ENCODE data around the gene SRSF2. TPM values are rescaled to one million over a fixed set of nuclear protein-coding genes. Genes with fewer than 3 reads are reported as not detected.

The SRSF2 gene
- total and polyA plus RNA-seq, 9 of the 15 experiments (the other 6 are each of a cell fraction or from before 2014, with no cell fraction given) = 161 to 583 (median 393) TPM

DNA sequence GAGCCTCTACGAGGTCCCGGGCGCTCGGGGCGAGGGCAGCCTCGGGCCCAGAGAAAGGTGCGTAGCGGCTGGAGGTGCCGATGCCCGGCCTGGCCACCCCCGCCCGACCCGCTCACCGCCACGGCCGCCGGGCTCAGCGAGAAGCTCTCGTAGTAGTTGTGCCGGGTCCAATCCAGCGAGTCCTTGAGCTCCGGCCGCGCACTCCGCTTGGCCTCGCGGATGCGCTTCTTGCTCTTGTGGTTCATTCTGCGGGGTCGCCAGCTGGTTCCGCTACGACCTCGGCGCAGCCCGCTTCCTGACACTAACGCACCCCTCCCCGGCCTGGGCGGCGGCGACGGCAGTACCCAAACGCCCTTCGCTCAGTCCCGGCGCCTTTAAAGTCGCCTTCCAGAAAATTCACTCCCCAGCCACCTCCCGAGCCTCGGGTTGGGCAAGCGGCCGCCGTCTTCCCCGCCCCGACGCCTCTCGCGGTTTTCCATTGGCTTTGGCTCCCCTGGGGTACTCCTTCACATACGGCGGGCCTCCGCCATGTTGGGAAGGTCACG lies 10.8 kb downstream of the SRSF2 start, which contains the start of gene JMJD6 (continued):
- TF ChIP-seq MBD2 (IDR thresholded peaks at IDR 0.05; ENCODE audit: borderline replicate concordance, low read depth) (peak; percentile 96), HMG20A (CRISPR knock-in tag; conservative IDR thresholded peaks at IDR 0.05) (no peak), FOXJ3 (CRISPR knock-in tag; IDR thresholded peaks at IDR 0.05) (no peak), SRSF1 (IDR thresholded peaks at IDR 0.05; ENCODE audit: low read depth, low read length) (no peak), ZNF408 (CRISPR knock-in tag; IDR thresholded peaks at IDR 0.05; ENCODE audit: low read depth) (no peak), ZNF584 (CRISPR knock-in tag; IDR thresholded peaks at IDR 0.05; ENCODE audit: low read depth) (no peak), YBX1 (IDR thresholded peaks at IDR 0.05) (no peak), CBX2 (IDR thresholded peaks at IDR 0.05; ENCODE audit: insufficient read depth, low read length, poor library complexity, severe bottlenecking) (no peak), EHMT2 (IDR thresholded peaks at IDR 0.05) (no peak), ZFP1 (CRISPR knock-in tag; IDR thresholded peaks at IDR 0.05) (no peak), ZNF780A (CRISPR knock-in tag; IDR thresholded peaks at IDR 0.05) (no peak), JUN (IDR thresholded peaks at IDR 0.05; ENCODE audit: borderline replicate concordance, low read depth, low read length) (no peak), JUN (CRISPR knock-in tag; IDR thresholded peaks at IDR 0.05; ENCODE audit: borderline replicate concordance) (no peak; the same call in 1 of the 2 replicates), ZNF239 (CRISPR knock-in tag; IDR thresholded peaks at IDR 0.05) (no peak), ZNF551 (CRISPR knock-in tag; IDR thresholded peaks at IDR 0.05) (no peak), CBFA2T2 (conservative IDR thresholded peaks at IDR 0.05) (no peak), WHSC1 (IDR thresholded peaks at IDR 0.05; ENCODE audit: low read length) (no peak), KLF6 (CRISPR knock-in tag; IDR thresholded peaks at IDR 0.05; ENCODE audit: borderline replicate concordance) (no peak), RCOR1 (IDR thresholded peaks at IDR 0.05; ENCODE audit: borderline replicate concordance in 1 of 2, low read depth in 2 of 2, low read length in 2 of 2) (no peak), POLR3A (IDR thresholded peaks at IDR 0.05; ENCODE audit: borderline replicate concordance, extremely low read depth, insufficient read depth, insufficient read length) (no peak), IRF2 (CRISPR knock-in tag; IDR thresholded peaks at IDR 0.05) (no peak), CBFA2T3 (IDR thresholded peaks at IDR 0.05) (no peak), BCL6 (CRISPR knock-in tag; IDR thresholded peaks at IDR 0.05) (no peak), ZNF699 (CRISPR knock-in tag; IDR thresholded peaks at IDR 0.05; ENCODE audit: insufficient replicate concordance) (no peak), ESRRA (IDR thresholded peaks at IDR 0.05; ENCODE audit: borderline replicate concordance, low read depth) (peak; percentile 27; the same call in 1 of the 2 replicates)
- TF ChIP-seq, protein P1, sequence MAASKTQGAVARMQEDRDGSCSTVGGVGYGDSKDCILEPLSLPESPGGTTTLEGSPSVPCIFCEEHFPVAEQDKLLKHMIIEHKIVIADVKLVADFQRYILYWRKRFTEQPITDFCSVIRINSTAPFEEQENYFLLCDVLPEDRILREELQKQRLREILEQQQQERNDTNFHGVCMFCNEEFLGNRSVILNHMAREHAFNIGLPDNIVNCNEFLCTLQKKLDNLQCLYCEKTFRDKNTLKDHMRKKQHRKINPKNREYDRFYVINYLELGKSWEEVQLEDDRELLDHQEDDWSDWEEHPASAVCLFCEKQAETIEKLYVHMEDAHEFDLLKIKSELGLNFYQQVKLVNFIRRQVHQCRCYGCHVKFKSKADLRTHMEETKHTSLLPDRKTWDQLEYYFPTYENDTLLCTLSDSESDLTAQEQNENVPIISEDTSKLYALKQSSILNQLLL (CRISPR knock-in tag; IDR thresholded peaks at IDR 0.05; ENCODE audit: borderline replicate concordance) = no peak
- TF ChIP-seq, protein P2, sequence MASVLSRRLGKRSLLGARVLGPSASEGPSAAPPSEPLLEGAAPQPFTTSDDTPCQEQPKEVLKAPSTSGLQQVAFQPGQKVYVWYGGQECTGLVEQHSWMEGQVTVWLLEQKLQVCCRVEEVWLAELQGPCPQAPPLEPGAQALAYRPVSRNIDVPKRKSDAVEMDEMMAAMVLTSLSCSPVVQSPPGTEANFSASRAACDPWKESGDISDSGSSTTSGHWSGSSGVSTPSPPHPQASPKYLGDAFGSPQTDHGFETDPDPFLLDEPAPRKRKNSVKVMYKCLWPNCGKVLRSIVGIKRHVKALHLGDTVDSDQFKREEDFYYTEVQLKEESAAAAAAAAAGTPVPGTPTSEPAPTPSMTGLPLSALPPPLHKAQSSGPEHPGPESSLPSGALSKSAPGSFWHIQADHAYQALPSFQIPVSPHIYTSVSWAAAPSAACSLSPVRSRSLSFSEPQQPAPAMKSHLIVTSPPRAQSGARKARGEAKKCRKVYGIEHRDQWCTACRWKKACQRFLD (CRISPR knock-in tag; IDR thresholded peaks at IDR 0.05) = no peak
- TF ChIP-seq, protein P3, sequence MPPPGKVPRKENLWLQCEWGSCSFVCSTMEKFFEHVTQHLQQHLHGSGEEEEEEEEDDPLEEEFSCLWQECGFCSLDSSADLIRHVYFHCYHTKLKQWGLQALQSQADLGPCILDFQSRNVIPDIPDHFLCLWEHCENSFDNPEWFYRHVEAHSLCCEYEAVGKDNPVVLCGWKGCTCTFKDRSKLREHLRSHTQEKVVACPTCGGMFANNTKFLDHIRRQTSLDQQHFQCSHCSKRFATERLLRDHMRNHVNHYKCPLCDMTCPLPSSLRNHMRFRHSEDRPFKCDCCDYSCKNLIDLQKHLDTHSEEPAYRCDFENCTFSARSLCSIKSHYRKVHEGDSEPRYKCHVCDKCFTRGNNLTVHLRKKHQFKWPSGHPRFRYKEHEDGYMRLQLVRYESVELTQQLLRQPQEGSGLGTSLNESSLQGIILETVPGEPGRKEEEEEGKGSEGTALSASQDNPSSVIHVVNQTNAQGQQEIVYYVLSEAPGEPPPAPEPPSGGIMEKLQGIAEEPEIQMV (tag; conservative IDR thresholded peaks at IDR 0.05; ENCODE audit: low read depth) = no peak

Measured in K562 (cell line).